ENCODE data around the gene SCFD2. TPM values are rescaled to one million over a fixed set of nuclear protein-coding genes. Genes with fewer than 3 reads are reported as not detected.

Gene SCFD2
- total RNA-seq, 1 donor from 2014 or later, result 7.5 TPM

GRCh38 chr4:52959541-52959940 lies 406.3 kb downstream of the SCFD2 start:
- no peak for DNase-seq
- no peak for ATAC-seq
- intact Hi-C loops (cut with micrococcal nuclease), result no loop called here

- ATAC-seq, result peak; percentile 29
- intact Hi-C loops (cut with micrococcal nuclease), result no loop called here
- no peak for DNase-seq
Observed at GRCh38 chr4:52957835-52958631, 407.8 kb downstream of the SCFD2 start.

GRCh38 chr4:52957220-52957686 lies 408.6 kb downstream of the SCFD2 start:
- DNase-seq (no peak), ATAC-seq (peak; percentile 74)
- intact Hi-C loops (cut with micrococcal nuclease), result no loop called here

GRCh38 chr4:52956691-52957090 lies 409.2 kb downstream of the SCFD2 start:
- no peak for ATAC-seq
- intact Hi-C loops (cut with micrococcal nuclease), result no loop called here
- DNase-seq, result no peak

- no peak for ATAC-seq
- no peak for DNase-seq
- intact Hi-C loops (cut with micrococcal nuclease), result no loop called here
Observed at GRCh38 chr4:52954560-52955170, 411.2 kb downstream of the SCFD2 start.

GRCh38 chr4:52952540-52952939 lies 413.3 kb downstream of the SCFD2 start:
- intact Hi-C loops (cut with micrococcal nuclease), result no loop called here
- ATAC-seq (no peak), DNase-seq (no peak)

GRCh38 chr4:52951016-52951415 lies 414.8 kb downstream of the SCFD2 start:
- DNase-seq, result no peak
- ATAC-seq, result no peak
- intact Hi-C loops (cut with micrococcal nuclease), result no loop called here

GRCh38 chr4:52950226-52950625 lies 415.6 kb downstream of the SCFD2 start:
- DNase-seq, result no peak
- no peak for ATAC-seq
- intact Hi-C loops (cut with micrococcal nuclease), result no loop called here

GRCh38 chr4:52949336-52949735 lies 416.5 kb downstream of the SCFD2 start:
- DNase-seq (no peak), ATAC-seq (no peak)
- intact Hi-C loops (cut with micrococcal nuclease), result no loop called here

GRCh38 chr4:52948057-52948423 lies 417.8 kb downstream of the SCFD2 start:
- no peak for ATAC-seq
- no peak for DNase-seq
- intact Hi-C loops (cut with micrococcal nuclease), result no loop called here

- intact Hi-C loops (cut with micrococcal nuclease), result no loop called here
- DNase-seq (no peak), ATAC-seq (no peak)
Observed at GRCh38 chr4:52947401-52948056, 418.3 kb downstream of the SCFD2 start.

GRCh38 chr4:52946855-52947254 lies 419.0 kb downstream of the SCFD2 start:
- DNase-seq, result peak; percentile 51
- ATAC-seq, result peak; percentile 96
- intact Hi-C loops (cut with micrococcal nuclease), result no loop called here

- intact Hi-C loops (cut with micrococcal nuclease), result no loop called here
- no peak for ATAC-seq
Observed at GRCh38 chr4:52945982-52946381, 419.9 kb downstream of the SCFD2 start.

GRCh38 chr4:52945326-52945898 lies 420.4 kb downstream of the SCFD2 start:
- ATAC-seq (no peak), DNase-seq (no peak)
- intact Hi-C loops (cut with micrococcal nuclease), result no loop called here

More at GRCh38 chr4:52945982-52946381, 419.9 kb downstream of the SCFD2 start:
- no peak for DNase-seq

- DNase-seq (no peak), ATAC-seq (peak; percentile 45)
- intact Hi-C loops (cut with micrococcal nuclease), result no loop called here
Observed at GRCh38 chr4:52943677-52944076, 422.2 kb downstream of the SCFD2 start.

GRCh38 chr4:52942936-52943335 lies 422.9 kb downstream of the SCFD2 start:
- DNase-seq (no peak), ATAC-seq (no peak)
- intact Hi-C loops (cut with micrococcal nuclease), result no loop called here

- ATAC-seq (peak; percentile 59), DNase-seq (no peak)
- intact Hi-C loops (cut with micrococcal nuclease), result no loop called here
Observed at GRCh38 chr4:52941450-52941849, 424.4 kb downstream of the SCFD2 start.

- no peak for DNase-seq
- intact Hi-C loops (cut with micrococcal nuclease), result no loop called here
- no peak for ATAC-seq
Observed at GRCh38 chr4:52939739-52940138, 426.1 kb downstream of the SCFD2 start.

- intact Hi-C loops (cut with micrococcal nuclease), result no loop called here
- ATAC-seq (peak; percentile 54), DNase-seq (no peak)
Observed at GRCh38 chr4:52939325-52939724, 426.5 kb downstream of the SCFD2 start.

- intact Hi-C loops (cut with micrococcal nuclease), result no loop called here
- no peak for DNase-seq
- no peak for ATAC-seq
Observed at GRCh38 chr4:52937829-52938228, 428.0 kb downstream of the SCFD2 start.
